Left hindlimb (tissue), 1 donor: ENCODE data around the gene CHP2.
A peak's percentile ranks its signal among the peaks of the same experiment; 100 is the strongest.
"Not testable (repeated sequence)": the region's sequence is repeated elsewhere in the genome, so short reads cannot be mapped to it uniquely, and the experiment has no call there.

Source experiments
- DNase-seq: peaks from one replicate; pipeline ENCODE4 v3.0.0-alpha.2; 2018

The CHP2 gene

GRCh38 chr16:23754594-23755483, at the start of gene CHP2:
Gene CHP2 (plus strand): TSS chr16:23755026. CDS start chr16:23755050, 24 bp downstream.
- peak; percentile 33 for DNase-seq

- no peak for DNase-seq
Measured at GRCh38 chr16:23705517-23705902, 49.3 kb upstream of the CHP2 start.

- DNase-seq = no peak
Measured at GRCh38 chr16:23706439-23706838, 48.4 kb upstream of the CHP2 start.

DNA sequence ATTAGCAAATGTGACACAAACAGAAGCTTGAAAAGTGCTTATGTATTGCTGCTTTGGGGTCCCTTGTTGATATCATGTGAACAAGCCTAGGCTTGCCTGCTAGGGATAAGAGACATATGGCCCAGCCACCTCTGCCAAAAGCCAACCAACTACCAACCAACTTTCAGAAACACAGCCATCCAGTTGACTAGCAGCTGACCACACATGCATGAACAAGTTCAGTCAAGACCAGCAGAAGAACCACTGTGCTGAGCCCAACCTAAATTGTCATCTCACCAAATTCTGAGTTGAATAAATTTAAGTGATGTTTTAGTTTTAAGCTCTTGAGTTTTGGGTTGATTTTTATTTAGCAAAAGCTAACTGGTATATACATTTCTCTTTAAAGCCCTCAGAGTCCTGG, 45.3 kb upstream of the CHP2 start:
- no peak for DNase-seq

DNA sequence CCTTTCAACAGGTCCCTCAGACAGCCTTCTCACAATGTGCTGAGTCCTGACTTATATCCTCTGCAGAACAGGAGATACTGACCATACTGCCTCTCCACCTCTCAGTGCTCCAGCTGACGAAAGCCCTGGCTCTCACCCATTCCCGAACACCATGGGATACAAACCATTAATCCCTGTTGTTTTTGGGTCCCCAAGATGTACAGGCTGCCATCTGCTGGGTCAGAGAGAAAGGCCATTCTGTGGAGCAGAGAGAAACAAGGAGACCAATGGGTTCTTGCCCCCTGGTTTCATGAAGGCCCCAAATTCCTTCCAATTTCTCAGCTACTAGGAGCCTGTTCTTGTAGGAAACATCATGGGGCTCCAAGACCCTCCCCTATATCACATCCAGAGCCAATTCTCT, 44.8 kb upstream of the CHP2 start:
- DNase-seq = no peak

DNA sequence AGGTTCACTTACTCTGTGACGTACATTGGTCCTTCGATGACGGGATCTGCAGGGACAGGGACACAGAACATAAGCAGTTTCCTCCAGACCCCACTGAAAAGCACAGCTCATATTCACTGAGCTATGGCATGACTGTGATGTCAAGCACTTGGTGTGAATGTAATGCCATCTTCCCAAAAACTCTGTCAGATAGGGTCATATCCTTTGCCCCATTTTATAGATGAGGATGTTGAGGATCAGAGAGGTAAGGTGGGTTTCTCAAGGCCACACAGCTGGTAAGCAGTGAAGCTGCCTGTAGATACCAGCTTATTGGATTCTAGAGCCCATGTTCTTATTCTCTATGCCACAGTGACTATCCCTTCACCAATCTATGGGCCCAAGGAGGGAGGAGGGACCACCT, 44.3 kb upstream of the CHP2 start:
- no peak for DNase-seq

DNA sequence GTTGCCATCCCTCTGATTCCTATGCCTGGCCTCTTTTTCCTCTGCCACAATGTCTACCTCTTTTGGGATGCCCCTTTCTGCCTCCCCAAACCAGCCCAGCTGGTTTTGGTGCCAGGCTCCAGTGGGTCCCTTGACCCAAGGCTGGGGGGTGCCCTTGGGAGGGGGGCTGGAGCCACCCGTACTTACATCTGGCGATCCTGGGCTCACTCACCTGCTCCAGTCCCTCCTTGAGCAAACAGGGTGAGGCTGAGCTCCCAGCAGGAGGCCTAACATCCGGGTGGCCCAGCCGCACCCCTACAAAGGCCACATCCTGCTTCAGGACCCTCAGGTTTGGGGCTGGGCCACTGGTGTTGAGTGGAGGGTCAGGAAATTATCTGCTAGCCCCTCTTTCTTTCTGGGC, 43.0 kb upstream of the CHP2 start:
- DNase-seq = no peak

GRCh38 chr16:23712976-23713375, 41.9 kb upstream of the CHP2 start, which contains the start of gene ERN2:
Gene ERN2 (minus strand): TSS chr16:23713222. CDS start chr16:23713187, 35 bp downstream.
- DNase-seq = no peak

GRCh38 chr16:23716484-23716883, 38.3 kb upstream of the CHP2 start:
- DNase-seq = no peak

DNA sequence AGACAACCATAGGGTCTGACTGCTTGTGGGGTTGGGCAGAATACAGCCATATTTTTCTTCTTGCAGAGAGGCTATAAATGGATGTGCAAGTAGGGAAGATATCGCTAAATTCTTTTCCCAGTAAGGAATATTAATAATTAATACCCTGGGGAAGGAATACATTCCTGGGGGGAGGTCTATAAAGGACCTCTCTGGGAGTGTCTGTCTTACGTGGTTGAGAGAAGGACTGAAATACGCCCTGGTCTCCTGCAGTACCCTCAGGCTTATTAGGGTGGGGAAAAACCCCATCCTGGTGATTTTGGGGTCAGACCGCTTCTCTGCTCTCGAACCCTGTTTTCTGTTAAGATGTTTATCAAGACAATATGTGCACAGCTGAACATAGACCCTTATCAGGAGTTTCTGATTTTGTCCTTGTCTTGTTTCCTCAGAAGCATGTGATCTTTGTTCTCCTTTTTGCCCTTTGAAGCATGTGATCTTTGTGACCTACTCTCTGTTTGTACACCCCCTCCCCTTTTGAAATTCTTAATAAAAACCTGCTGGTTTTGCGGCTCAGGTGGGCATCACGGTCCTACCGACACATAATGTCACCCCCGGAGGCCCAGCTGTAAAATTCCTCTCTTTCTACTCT, 32.1 kb upstream of the CHP2 start:
- DNase-seq = not testable (repeated sequence)

DNA sequence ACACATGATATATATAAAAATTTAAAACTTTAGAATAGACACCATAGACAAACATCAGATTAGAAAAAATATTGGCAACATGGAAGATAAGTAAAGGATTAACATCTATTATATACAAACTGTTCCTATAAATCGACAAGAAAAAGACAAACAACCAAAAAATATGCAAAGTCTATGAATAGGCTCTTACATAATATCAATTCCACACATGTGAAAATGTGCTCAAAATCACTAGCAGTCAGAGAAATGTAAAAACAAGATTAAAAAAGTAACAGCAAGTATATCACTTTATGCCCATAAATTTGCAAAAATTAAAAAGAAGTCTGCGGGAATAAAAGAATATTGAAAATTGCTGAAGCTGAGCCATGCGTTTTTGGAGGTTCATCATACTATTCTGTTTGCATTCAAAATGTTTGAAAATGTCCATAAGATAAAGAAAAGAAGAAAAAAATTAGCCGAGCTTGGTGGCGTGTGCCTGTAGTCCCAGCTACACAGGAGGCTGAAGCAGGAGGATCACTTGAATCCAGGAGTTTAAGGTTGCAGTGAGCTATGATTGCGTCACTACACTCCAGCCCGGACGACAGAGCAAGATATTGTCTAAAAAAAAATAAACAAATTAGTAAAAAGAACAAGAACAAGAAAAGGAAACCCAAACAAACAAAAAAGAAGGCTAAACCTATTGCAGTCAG, 30.6 kb upstream of the CHP2 start:
- DNase-seq = no peak

- DNase-seq = no peak
Measured at GRCh38 chr16:23724785-23725131, 30.1 kb upstream of the CHP2 start.

DNA sequence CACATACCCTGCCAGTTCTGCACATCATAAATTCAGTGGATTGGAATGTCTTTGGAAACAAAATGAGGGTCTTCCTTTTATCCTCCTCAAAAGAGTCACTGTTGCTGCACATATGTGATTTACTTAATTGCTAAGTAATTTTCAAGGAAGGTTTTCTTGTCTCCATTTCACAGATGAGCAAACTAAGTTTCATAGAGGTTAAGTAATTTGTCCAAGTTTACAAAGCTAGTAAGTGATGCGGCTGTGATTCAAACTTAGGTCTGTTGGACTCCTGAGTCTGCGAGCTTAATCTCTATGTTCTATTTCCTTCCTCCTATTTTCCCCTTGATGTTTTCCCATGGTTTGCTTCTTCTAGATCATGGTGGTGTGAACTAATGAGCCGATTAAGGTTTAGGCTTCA, 28.1 kb upstream of the CHP2 start:
- DNase-seq = no peak

- DNase-seq = no peak
Measured at GRCh38 chr16:23728112-23728477, 26.7 kb upstream of the CHP2 start.

- DNase-seq = no peak
Measured at GRCh38 chr16:23729503-23730424, 25.1 kb upstream of the CHP2 start.

DNA sequence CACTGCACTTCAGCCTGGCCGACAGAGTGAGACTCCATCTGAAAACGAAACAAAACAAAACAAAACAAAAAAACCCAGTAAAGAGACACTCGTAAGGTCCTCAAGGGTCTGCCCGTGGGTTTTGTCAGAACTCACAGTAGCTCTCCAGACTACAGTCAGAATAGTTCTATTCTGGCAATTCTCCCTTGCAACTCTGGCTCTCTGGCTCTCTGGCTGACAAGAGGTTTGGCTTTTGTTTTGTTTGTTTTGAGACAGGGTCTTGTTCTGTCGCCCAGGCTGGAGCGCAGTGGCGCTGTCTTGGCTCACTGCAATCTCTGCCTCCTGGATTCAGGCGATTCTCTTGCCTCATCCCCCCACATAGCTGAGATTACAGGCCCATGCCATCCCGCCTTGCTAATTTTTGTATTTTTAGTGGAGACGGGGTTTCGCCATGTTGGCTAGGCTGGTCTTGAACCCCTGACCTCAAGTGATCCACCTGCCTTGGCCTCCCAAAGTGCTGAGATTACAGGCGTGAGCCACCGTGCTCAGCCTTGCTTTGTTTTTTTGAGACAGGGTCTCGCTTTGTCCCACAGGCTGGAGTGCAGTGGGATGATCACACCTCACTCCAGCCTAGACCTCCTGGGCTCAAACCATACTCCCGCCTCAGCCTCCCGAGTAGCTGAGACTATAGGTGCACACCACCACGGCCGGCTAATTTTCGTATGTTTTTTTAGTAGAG, 20.5 kb upstream of the CHP2 start:
- no peak for DNase-seq

GRCh38 chr16:23737423-23738028, 17.3 kb upstream of the CHP2 start:
- not testable (repeated sequence) for DNase-seq

GRCh38 chr16:23739516-23739915, 15.3 kb upstream of the CHP2 start:
- DNase-seq = no peak

GRCh38 chr16:23741675-23742303, 13.0 kb upstream of the CHP2 start:
- no peak for DNase-seq

DNA sequence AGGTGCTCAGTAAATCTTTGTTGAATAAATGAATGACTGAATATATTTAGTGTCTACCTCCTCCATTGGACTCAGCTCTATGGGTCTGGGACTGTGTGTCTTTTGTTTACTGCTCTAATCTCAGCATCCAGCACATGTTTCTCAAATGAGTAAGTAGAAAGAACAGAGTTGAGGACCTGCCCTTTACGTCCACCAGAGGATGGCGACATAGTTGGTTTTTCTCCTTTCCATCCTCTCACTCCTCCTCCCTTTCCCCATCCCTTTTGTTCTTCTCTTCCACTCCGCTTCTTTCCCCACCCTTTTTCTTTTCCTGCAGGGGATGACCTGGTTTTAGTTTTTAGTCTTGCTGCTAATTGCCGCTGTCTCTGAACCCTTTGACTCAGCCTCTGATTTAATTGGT, 12.1 kb upstream of the CHP2 start:
- no peak for DNase-seq

DNA sequence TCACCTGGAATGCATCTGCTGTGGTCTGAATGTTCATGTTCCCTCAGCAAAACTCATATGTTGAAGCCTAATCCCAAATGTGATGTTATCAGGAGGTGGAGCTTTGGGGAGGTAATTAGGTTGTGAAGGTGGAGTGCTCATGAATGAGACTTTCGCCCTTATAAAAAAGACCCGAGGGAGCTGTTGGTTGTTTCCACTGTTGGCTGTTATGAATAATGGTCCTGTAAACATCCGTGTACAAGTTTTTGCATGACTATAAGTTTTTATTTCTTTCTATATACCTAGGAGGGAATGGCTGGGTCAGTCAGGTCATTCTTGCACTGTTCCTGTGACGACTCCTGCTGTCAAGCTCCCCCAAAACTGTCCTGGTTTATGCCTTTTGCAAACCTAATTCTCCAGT, 9.6 kb upstream of the CHP2 start:
- DNase-seq = no peak
